ENCODE data around the gene SCN9A.

Gene SCN9A

DNA sequence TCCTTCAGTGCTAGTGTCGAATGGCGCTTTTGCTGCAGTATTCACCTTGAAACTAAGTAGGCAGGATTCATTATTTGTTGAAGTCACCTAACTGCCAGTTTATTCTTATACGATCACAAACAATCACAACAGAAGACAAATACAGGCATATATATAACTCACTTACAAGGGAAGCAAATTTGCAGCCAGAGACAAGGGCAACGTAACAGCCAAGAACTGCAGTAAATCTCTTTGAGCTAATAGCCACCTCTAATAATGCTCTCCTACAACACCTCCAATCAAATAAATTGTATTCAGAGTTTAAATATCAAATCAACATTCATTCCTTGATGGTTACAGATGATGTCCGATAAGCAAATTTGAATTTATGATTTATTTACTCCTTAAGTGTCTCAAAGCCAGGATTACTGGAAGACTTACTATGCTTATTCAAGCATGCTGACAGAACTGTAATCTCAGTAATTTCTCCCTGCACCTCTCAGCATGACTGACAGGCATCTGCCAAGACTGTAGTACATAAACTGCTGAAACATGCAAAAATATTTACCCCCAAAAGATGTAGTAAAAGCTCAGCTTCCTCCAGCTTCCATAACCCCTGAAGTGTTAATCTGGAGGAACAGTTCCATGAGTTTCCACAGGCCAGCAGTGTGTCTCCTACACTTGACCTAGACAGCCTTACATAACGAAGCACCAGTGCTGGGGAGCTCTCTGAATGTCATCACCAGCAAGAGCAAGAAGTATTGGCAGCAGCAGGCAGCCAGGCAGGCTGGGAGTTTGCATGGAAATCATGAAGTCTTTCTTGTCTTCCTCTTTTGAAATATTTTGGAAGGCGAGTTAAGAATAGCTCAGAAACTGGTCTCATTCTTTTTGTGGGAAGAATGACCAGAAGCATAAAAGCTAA lies 227.0 kb downstream of the SCN9A start:
- Histone ChIP-seq H3K9me3 (ENCODE audit: control insufficient read depth in 5 of 5, low read length in 5 of 5) (no peaks in the 10 kb centered on the region), H3K27ac (ENCODE audit: low read depth, low read length) (no peak overlapping the region), H3K36me3 (ENCODE audit: control insufficient read depth in 5 of 5, insufficient read depth in 5 of 5, low read length in 5 of 5) (no peaks in the 10 kb centered on the region)

GRCh38 chr2:166147883-166148282 lies 227.9 kb downstream of the SCN9A start:
- no peak overlapping the region for H3K4me3 ChIP-seq (ENCODE audit: low read depth in 1 of 5, low read length in 5 of 5)
- peaks cover 0 to 9% (median 0%) of the 10 kb centered on the region in 5 donors for H3K4me1 ChIP-seq (ENCODE audit: control insufficient read depth in 5 of 5, insufficient read depth in 5 of 5, low read length in 5 of 5)
- no peaks in the 10 kb centered on the region for H3K9me3 ChIP-seq (ENCODE audit: control insufficient read depth in 5 of 5, low read length in 5 of 5)
- H3K27ac ChIP-seq (ENCODE audit: low read depth, low read length) = no peak overlapping the region
- no peaks in the 10 kb centered on the region for H3K36me3 ChIP-seq (ENCODE audit: control insufficient read depth in 5 of 5, insufficient read depth in 5 of 5, low read length in 5 of 5)
- H3K9ac ChIP-seq (ENCODE audit: low read length in 5 of 5) = no peak overlapping the region
- H3K27me3 ChIP-seq (ENCODE audit: control insufficient read depth in 5 of 5, insufficient read depth in 4 of 5, low read length in 5 of 5) = no peaks in the 10 kb centered on the region

More for the DNA sequence above, 227.0 kb downstream of the SCN9A start:
- H3K27me3 ChIP-seq (ENCODE audit: control insufficient read depth in 5 of 5, insufficient read depth in 4 of 5, low read length in 5 of 5) = no peaks in the 10 kb centered on the region
- H3K4me3 ChIP-seq (ENCODE audit: low read depth in 1 of 5, low read length in 5 of 5) = no peak overlapping the region
- no peak overlapping the region for H3K9ac ChIP-seq (ENCODE audit: low read length in 5 of 5)
- H3K4me1 ChIP-seq (ENCODE audit: control insufficient read depth in 5 of 5, insufficient read depth in 5 of 5, low read length in 5 of 5) = peaks cover 0 to 9% (median 0%) of the 10 kb centered on the region in 5 donors
